ENCODE measurements around the gene CDSN. TPM values are rescaled to one million over a fixed set of nuclear protein-coding genes. Genes with fewer than 3 reads are reported as not detected.

CDSN gene
- total and polyA plus RNA-seq, 2 of the 8 experiments (the other 6 are each of a cell fraction or from before 2014, with no cell fraction given) = not detected

GRCh38 chr6:31144970-31145340 lies 24.7 kb upstream of the CDSN start:
- FAIRE-seq = no peak
- no peak overlapping the region for H3K9ac ChIP-seq (replicated peaks in 1 of 4; ENCODE audit: extremely low read depth in 1 of 4, low read depth in 3 of 4, low read length in 3 of 4)
- no peak for TF ChIP-seq CHD1 (IDR thresholded peaks at IDR 0.05; ENCODE audit: low read depth, low read length)
- TF ChIP-seq KDM5A (IDR thresholded peaks at IDR 0.05; ENCODE audit: low read length) = no peak
- TF ChIP-seq TCF12 (IDR thresholded peaks at IDR 0.05; ENCODE audit: low read depth, low read length) = no peak
- no peak for TF ChIP-seq E2F6 (IDR thresholded peaks at IDR 0.05)
- no peak for TF ChIP-seq CEBPB (IDR thresholded peaks at IDR 0.05; ENCODE audit: low read depth, low read length)
- TF ChIP-seq RFX5 (IDR thresholded peaks at IDR 0.05; ENCODE audit: borderline replicate concordance, low read depth, low read length) = no peak
- no peak for TF ChIP-seq TAF1 (IDR thresholded peaks at IDR 0.05; ENCODE audit: low read depth, low read length)
- TF ChIP-seq EGR1 (IDR thresholded peaks at IDR 0.05; ENCODE audit: borderline replicate concordance, low read depth, low read length) = no peak
- no peak for TF ChIP-seq BACH1 (IDR thresholded peaks at IDR 0.05; ENCODE audit: low read length)
- no peak for TF ChIP-seq KDM4A (IDR thresholded peaks at IDR 0.05; ENCODE audit: low read depth, low read length, severe bottlenecking)
- no peak for TF ChIP-seq KDM1A (IDR thresholded peaks at IDR 0.05; ENCODE audit: borderline replicate concordance, low read length)
- no peak for TF ChIP-seq SRF (IDR thresholded peaks at IDR 0.05; ENCODE audit: low read depth, low read length)

More at GRCh38 chr6:31144970-31145340, 24.7 kb upstream of the CDSN start:
- H4K20me1 ChIP-seq (replicated peaks in 1 of 2; ENCODE audit: control insufficient read depth in 1 of 2, insufficient read depth in 2 of 2, low read length in 2 of 2) = peaks cover 0 to 3% of the 10 kb centered on the region in 2 experiments
- POLR2A ChIA-PET (ENCODE audit: partially characterized antibody) = interaction anchor here (0.6 to 68.5 kb wide), 3 partner anchors 3 to 444 kb away, joined by 4 to 2251 read pairs (median 2251); partner anchors contain the start of genes CCHCR1, CDSN, POU5F1 and PSORS1C1
- no peaks in the 10 kb centered on the region for H3K79me1 ChIP-seq (ENCODE audit: low read depth, low read length)
- 75% methylated on average over 11 of the region's 11 CpGs; no CpG with 5 or more reads in 1 of the 2 experiments for WGBS, 2 experiments (ENCODE audit: extremely low coverage in 1 of 2, insufficient coverage in 1 of 2, insufficient read length in 1 of 2, insufficient replicate concordance in 2 of 2, low coverage in 1 of 2, low lambda C conversion rate in 2 of 2, missing lambda C conversion rate in 1 of 2)
- no peak overlapping the region for H2AFZ ChIP-seq (ENCODE audit: low read length)
- no peak for DNase-seq (ENCODE audit: low read depth in 1 of 2, low spot score in 2 of 2)
- H2BK20ac ChIP-seq (ENCODE audit: low read length) = no peak overlapping the region
- H2BK12ac ChIP-seq (ENCODE audit: low read depth, low read length) = no peak overlapping the region
- H3K4me2 ChIP-seq (ENCODE audit: insufficient read depth in 1 of 2, low read depth in 2 of 2, low read length in 2 of 2) = no peak overlapping the region
- CTCF ChIA-PET (ENCODE audit: partially characterized antibody) = interaction anchor here (1.2 to 16.4 kb wide), 7 partner anchors 8 to 53 kb away, joined by 3 to 170 read pairs (median 5); no protein-coding TSS in a partner anchor
- no peaks in the 10 kb centered on the region for H3K79me2 ChIP-seq (ENCODE audit: control insufficient read depth in 1 of 2, insufficient read depth in 2 of 2, low read length in 2 of 2)
- H2BK5ac ChIP-seq (ENCODE audit: low read depth, low read length) = no peak overlapping the region
- no peak overlapping the region for H4K8ac ChIP-seq (ENCODE audit: extremely low read depth, insufficient read depth, low read length)
- H2BK15ac ChIP-seq (ENCODE audit: low read length) = no peak overlapping the region
- H3K9me3 ChIP-seq (ENCODE audit: insufficient read depth in 2 of 2, low read depth in 1 of 2, low read length in 1 of 2) = no peaks in the 10 kb centered on the region
- H3K27me3 ChIP-seq (replicated peaks in 1 of 4; ENCODE audit: control insufficient read depth in 3 of 4, extremely low read depth in 1 of 4, insufficient read depth in 3 of 4, low read length in 3 of 4) = no peaks in the 10 kb centered on the region
- H3K14ac ChIP-seq (ENCODE audit: insufficient read length) = no peak overlapping the region
- no peak overlapping the region for H2AK5ac ChIP-seq (ENCODE audit: low read depth, low read length)
- no peak overlapping the region for H3K23ac ChIP-seq (ENCODE audit: insufficient read length)
- H3K27ac ChIP-seq (ENCODE audit: low read depth, low read length) = no peak overlapping the region
- H3K56ac ChIP-seq (replicated peaks; ENCODE audit: insufficient read length, low read depth, low read length) = no peak overlapping the region
- H3K4me3 ChIP-seq (ENCODE audit: extremely low read depth in 1 of 4, insufficient read depth in 2 of 4, low read depth in 3 of 4, low read length in 4 of 4) = no peak overlapping the region
- no peaks in the 10 kb centered on the region; the same call in 1 of the 2 replicates for H3K23me2 ChIP-seq (ENCODE audit: low read depth, low read length)
- H4K5ac ChIP-seq (ENCODE audit: insufficient read length, low read depth, low read length) = no peak overlapping the region
- peaks cover 0 to 8% (median 4%) of the 10 kb centered on the region in 4 experiments; a peak in 4 of 7 replicates for H3K4me1 ChIP-seq (replicated peaks in 1 of 4; ENCODE audit: control insufficient read depth in 3 of 4, insufficient read depth in 4 of 4, low read length in 3 of 4)
- H4K91ac ChIP-seq (replicated peaks; ENCODE audit: insufficient read length, low read length) = no peak overlapping the region
- no peak overlapping the region for H3K18ac ChIP-seq (ENCODE audit: extremely low read depth, low read length)
- H2BK120ac ChIP-seq (replicated peaks; ENCODE audit: low read depth, low read length) = no peak overlapping the region
- no peak overlapping the region for H3K4ac ChIP-seq (replicated peaks; ENCODE audit: insufficient read length, low read depth, low read length)
- peaks cover 2 to 35% (median 7%) of the 10 kb centered on the region in 4 experiments; a peak in 7 of 8 replicates for H3K36me3 ChIP-seq (ENCODE audit: control insufficient read depth in 2 of 4, insufficient read depth in 4 of 4, low read length in 3 of 4)

Data from H1 (cell line).